Measurements from ENCODE around the gene AMER1.
"Not testable (repeated sequence)": the region's sequence is repeated elsewhere in the genome, so short reads cannot be mapped to it uniquely, and the experiment has no call there.

The AMER1 gene

GRCh38 chrX:64205441-64205734, at the start of gene AMER1:
Gene AMER1 (minus strand): TSS chrX:64205708. CDS start chrX:64193286, 12,422 bp downstream.
- no peak for DNase-seq (ENCODE audit: low spot score)

DNA sequence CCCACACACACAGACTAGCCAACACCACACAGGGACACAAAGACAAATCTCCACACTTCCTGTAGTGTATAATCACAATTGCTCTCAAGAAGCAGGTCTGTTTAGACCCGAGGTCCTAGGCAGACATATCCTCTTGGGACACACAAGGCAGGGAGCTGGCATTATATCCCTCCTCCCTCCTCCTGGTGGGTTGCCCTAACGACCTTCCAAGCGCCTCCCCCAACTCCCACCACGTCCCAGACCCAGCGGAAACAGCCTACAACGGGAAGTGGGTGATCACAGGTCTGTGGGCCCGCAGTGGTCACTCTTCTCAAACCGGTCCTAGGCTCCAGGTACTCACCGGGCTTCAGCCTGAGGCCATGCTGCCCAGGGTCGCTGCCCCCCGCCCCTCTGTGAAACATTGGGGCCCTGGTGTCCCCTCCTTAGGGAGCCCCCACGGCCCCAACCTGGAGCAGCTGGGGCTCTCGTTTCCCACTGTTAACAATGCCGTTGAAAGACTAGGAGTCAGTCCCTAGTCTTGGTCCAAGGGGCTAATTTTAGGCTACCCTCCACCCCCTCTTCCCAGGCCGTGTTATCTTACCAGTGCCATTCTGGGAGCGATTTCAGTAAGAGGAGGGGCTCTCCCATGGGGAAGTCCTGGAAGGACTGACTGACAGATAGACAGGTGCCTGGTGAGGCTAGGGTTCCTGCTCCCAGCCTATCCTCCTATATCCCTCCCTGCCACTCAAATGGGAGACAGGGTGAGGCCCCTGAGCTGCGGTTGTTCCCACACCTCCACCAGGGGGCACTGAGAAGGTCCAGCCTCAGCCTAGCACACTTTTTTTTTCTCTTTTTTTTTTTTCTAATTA, 24.8 kb upstream of the AMER1 start, which contains the start of gene ASB12:
Gene ASB12, minus strand, starts transcription at position 485 of the 848 bp plus-strand sequence. CDS start 4,957 bp downstream, outside the sequence.
- no peak for DNase-seq (ENCODE audit: low spot score)

DNA sequence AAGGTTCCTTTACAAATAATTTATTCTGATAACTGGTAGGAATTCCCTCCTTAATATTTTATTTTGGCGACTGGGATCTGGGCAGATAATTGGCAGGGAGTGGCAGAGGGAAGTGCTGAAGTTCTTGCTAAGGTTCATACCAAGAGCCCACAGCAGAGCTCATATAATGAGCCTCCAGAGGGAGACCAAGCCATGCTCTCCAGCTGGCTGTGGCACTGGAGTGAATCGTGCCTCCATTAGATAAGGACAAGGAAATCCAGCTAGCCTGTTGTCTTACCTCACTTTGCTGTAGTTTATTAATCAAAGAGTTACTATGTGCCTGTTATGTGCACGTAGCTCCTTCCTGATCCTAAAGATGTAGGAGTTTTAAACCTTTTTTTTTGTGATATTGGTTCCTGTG, 23.6 kb upstream of the AMER1 start:
- no peak for DNase-seq (ENCODE audit: low spot score)

GRCh38 chrX:64218023-64218422, 12.5 kb upstream of the AMER1 start:
- DNase-seq (ENCODE audit: low spot score): no peak

DNA sequence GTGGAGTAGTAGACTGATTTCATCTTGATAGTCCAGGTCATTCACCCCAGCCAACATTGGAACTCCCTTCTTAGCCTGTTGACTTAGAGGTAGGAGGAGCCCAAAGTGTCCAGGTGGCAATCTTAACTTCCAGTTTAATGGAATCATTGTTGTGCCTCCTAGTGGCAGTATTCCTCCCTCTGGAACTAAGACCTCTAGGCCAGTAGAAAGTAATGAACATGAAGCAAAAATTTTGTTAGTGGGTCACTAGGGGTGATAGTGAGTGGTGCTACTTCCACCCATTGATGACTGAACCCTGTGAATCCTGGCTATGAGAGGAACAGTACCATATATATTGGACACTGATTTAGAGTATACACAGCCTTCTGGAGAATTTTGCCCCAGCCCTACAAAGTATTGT, 8.5 kb upstream of the AMER1 start:
- DNase-seq (ENCODE audit: low spot score): not testable (repeated sequence)

DNA sequence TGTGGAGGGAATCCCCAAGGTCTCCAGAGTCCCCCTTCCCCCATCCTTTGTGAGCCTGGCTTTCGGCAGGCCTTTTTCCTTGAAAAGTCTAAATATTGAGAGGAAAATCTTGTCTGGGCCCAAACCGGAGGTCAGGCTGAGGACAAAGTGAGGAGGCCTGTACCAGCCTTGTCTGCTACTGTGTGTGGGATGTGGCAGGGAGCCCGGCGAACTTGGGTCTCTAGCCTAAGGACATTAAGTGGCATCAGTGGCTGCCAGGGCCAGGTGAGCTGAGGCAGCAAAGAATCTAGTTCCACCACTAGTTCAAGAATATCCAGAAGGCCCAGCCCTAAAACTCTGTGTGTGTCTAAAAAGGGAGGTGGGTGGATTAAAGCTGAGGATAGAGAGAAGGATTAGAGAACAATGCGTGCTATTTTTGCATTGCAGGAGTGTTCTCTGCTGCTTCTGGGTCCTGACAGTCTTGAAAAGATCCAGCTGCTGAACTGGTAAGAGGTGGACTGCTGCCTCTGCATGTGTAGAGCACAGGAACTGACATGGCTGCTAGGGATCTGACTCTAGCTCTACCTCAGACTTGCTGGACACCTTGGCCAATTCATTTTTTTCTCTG, 1.2 kb upstream of the AMER1 start:
- no peak for DNase-seq (ENCODE audit: low spot score)

GRCh38 chrX:64205735-64206501, 410 bp upstream of the AMER1 start:
- peak; percentile 96 for DNase-seq (ENCODE audit: low spot score)

- peak; percentile 70 for DNase-seq (ENCODE audit: low spot score)
These were observed 637 bp downstream of the AMER1 start for GRCh38 chrX:64204701-64205440.

DNA sequence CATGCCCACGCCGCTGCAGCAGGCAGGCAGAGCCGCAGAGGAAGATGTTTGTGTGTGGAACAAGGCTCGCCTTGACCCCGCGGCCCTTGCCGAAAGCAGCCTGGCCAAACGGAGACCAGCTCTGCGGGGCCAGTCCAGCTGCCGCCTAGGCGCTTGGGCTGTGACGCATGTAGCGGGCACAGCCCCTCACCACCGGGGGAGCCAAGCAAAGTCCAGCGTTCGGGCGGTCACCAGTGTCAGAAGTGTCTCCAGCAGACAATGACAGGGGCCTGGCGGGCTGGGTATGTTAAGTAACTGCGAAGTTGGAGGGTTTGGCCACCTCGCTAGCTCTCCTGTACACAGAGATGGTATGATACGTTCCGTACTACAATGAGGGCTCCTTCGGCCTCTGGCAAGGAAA, 1.3 kb downstream of the AMER1 start:
- DNase-seq (ENCODE audit: low spot score): no peak

DNA sequence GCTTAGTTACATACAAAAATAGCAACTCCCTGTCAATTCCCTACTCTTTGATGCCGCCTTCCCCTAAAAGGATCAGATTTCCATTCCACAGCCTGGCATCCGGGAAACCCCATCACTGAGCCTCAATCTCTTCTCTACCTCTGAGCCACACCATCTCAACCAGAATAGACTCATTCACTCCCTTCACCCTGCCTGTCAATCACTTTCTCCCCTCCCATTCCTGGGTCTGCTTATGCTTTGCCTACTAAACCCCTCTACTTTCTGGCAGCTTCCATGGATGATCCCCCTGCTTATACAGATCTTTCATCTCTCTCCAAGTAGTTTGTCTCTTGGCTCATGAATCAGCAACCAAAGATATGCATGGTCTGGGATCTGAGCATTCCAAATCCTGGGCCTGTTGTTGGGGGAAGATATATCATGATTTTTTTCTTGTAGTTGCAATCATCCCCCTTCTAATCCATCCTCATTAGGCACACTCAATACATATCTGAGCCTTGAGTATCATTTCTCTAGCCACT, 2.6 kb downstream of the AMER1 start:
- DNase-seq (ENCODE audit: low spot score): peak; percentile 18

- no peak for DNase-seq (ENCODE audit: low spot score)
These were observed 7.5 kb downstream of the AMER1 start for GRCh38 chrX:64198036-64198435.

GRCh38 chrX:64196606-64197005, 8.9 kb downstream of the AMER1 start:
- DNase-seq (ENCODE audit: low spot score): no peak

DNA sequence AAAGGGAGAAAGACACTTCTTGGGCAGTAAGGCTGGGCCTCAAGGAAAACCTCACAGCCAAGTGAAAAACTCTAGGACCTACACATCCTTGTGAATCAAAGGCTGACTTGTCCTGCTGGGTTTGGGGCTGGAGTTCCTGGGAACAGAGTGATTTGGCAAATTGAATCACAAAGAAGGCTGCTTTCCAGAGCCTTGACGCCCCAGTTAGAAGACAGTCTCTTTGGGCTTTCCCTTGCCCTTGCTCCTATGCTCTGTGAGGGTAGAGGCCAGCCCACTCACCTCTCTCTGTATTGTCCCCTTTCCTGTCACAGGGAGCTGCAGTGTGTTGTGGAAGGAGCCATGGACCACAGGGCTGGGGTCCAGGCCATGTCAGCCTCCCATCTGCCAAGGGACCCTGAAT, 9.6 kb downstream of the AMER1 start:
- no peak for DNase-seq (ENCODE audit: low spot score)

DNA sequence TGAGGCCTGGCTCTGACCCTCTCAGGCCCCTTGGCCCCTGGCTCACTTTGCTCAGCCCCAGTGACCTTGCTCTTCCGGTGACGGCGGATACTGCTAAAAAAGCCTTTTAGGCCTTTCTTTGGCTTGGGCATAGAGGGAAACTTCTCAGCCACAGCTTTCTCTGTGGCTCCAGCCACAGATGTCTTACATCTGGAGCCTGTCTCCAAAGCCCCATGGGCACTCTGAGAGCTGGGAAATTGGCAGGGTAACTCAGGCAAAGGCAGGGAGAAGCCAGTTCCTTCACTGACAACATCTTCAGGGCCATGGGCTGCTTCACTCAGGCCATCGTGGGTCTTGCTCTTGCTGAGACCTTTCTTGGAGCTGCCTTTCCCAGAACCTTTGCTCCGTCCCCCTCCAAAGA, 12.8 kb downstream of the AMER1 start:
- DNase-seq (ENCODE audit: low spot score): no peak

DNA sequence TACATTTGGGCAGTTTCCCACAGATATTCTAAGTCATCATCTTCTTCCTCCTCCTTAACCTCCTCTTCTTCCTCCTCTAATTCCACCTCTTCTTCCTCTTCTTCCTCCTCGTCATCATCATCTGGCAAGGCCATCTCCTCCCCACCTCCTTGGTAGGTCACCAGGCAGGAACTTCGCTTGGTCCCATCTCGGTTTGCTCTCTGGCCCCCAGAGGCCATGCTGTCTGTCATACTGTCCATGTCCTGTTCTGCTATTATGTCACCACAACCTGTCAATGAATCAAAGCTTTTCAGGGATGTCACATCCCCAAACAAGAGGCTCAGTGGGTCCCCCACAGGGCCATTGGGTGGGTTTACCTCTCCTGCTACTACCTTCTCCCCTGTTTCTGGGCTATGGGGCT, 13.5 kb downstream of the AMER1 start:
- no peak for DNase-seq (ENCODE audit: low spot score)

- DNase-seq (ENCODE audit: low spot score): no peak
These were observed 14.1 kb downstream of the AMER1 start for GRCh38 chrX:64191281-64192010.

GRCh38 chrX:64190136-64190740, 15.3 kb downstream of the AMER1 start:
- DNase-seq (ENCODE audit: low spot score): no peak

- no peak for DNase-seq (ENCODE audit: low spot score)
These were observed 16.6 kb downstream of the AMER1 start for GRCh38 chrX:64188901-64189300.

- DNase-seq (ENCODE audit: low spot score): no peak
These were observed 17.8 kb downstream of the AMER1 start for GRCh38 chrX:64187762-64188150.

- no peak for DNase-seq (ENCODE audit: low spot score)
These were observed 18.3 kb downstream of the AMER1 start for GRCh38 chrX:64186974-64187761.
